Stomach smooth muscle (tissue), 2 donors: ENCODE data around the gene AFMID.

ENCODE experiments used
- H3K27ac ChIP-seq: one replicate; pipeline ENCODE4 v1.7.0; 2013; ENCODE audit warnings: mild to moderate bottlenecking, low read length, inconsistent platforms
- H3K27me3 ChIP-seq, 2 donors: one replicate each; pipeline ENCODE4 v1.7.0; 2013; ENCODE audit warnings: low read length in 2 of 2; ENCODE audit not compliant: insufficient read depth in 2 of 2, control insufficient read depth in 1 of 2
- H3K36me3 ChIP-seq, 2 donors: one replicate each; pipeline ENCODE4 v1.7.0; 2013; ENCODE audit warnings: low read length in 2 of 2; ENCODE audit not compliant: control insufficient read depth in 2 of 2, insufficient read depth in 2 of 2
- H3K4me1 ChIP-seq: one replicate; pipeline ENCODE4 v1.7.0; 2013; ENCODE audit warnings: low read length; ENCODE audit not compliant: control insufficient read depth, insufficient read depth
- H3K4me3 ChIP-seq, 2 donors: one replicate each; pipeline ENCODE4 v1.7.0; 2013; ENCODE audit warnings: low read length in 2 of 2
- H3K9ac ChIP-seq, 2 donors: one replicate each; pipeline ENCODE4 v1.7.0; 2013; ENCODE audit warnings: low read length in 2 of 2, mild to moderate bottlenecking in 1 of 2
- H3K9me3 ChIP-seq, 2 donors: one replicate each; pipeline ENCODE4 v1.7.0; 2013; ENCODE audit warnings: low read length in 2 of 2; ENCODE audit not compliant: control insufficient read depth in 2 of 2
- donor health status: healthy.
- donor health status: Pancreatic carcinoma.

AFMID gene

DNA sequence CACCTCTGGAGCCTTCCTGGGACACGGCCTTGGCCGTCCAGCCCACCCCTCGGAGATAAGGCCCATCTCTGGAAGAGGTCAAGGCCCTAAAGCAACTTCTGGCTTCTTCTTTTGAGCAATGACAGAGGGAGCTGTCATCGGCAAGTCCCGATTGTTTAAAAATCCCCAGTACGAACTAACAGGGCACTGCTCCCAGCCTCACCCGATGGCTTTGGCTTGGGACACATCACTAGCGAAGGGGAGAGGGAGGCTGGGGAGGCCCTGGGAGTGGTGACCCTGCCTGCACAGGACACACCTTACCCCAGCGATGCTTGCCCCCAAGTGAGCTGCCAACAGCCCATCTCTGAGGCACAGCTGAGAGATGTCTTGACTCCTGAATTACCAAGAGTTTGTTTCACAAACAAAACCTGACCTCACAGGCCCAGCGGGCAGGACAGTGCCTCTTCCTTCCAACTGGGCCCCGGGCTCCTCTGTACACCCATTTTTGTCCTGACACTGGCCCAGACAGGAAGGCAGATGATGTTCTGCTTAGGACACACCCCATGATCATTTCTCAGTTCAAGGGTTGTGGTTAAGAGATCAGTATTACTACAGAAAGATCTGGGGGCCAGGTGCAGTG lies 14.0 kb upstream of the AFMID start:
- Histone ChIP-seq H3K27me3 (no peaks in the 10 kb centered on the region), H3K27ac (peak overlapping the region; percentile 77), H3K4me3 (peak overlapping the region in 1 of 2 donors; percentile 40), H3K36me3 (peaks cover 0 to 2% of the 10 kb centered on the region in 2 donors), H3K9me3 (no peaks in the 10 kb centered on the region), H3K4me1 (peaks cover 77% of the 10 kb centered on the region), H3K9ac (no peak overlapping the region)

DNA sequence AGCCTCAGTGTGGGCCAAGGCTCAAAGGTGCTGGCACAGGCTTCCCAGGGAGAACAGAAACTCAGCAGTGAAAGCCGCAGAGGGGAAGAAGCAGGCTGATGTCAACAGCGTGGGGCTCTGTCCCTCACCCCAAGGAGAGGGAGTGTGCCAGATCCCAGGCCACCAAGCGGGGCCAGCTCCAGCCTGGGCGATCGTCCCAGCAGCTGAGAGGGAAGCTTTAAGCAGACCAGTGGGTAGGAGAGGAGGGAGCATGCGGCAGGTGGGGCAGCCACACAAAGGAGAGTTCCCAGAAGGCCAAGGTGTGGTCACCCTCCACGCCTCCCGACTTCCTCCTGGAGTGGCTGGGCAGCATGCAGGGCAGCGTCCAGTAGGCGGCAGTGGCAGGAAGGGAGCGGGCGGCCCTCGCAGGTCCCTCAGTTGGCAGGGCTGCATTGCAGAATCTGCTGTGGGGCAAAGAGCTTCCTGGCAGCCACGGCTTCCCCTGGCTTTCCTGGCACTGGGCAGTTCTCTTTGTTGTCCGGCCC lies 12.8 kb upstream of the AFMID start:
- peak overlapping the region; percentile 77 for H3K27ac ChIP-seq
- H3K36me3 ChIP-seq, result peaks cover 0 to 2% of the 10 kb centered on the region in 2 donors
- peaks cover 86% of the 10 kb centered on the region for H3K4me1 ChIP-seq
- H3K4me3 ChIP-seq, result peak overlapping the region in 1 of 2 donors; percentile 29
- H3K9ac ChIP-seq, result peak overlapping the region in 1 of 2 donors; percentile 42
- H3K27me3 ChIP-seq, result no peaks in the 10 kb centered on the region
- H3K9me3 ChIP-seq, result no peaks in the 10 kb centered on the region

DNA sequence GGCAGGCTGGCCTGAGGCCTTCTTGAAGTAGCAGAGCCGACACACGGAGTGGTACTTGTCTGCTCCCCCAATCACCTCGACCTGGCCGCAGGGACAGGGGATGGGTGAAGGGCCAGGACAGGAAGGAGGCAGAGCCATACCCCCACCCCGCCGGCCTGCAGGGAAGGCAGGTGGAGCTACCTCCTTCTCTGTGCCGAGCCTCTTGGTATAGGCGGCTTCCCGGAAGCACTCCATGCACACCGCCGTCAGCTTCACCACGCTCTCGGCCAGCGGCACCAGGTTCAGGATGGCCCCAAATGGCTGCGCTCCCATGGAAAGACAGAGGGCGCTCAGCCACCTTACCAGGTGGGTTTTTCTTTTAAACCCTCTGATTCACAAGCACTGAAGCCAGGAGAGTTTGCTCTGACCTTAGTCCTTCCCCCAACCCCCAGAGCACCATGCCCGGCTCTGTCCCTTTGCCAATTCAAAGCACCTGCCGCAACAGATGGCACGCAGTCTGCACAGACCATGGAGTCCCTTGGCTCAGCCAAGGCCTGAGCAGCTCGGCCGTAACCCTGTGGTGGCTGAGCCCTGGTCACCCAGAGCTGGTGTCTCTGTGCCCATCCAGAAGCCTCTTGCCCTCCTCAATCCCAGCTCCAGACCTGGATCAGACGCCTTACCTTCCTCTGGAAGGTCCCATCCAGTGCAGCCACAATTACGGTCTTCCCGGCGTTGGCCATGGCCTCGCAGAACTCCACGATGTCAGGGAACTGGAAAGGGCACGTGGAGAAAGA lies 12.1 kb upstream of the AFMID start:
- Histone ChIP-seq H3K9ac (no peak overlapping the region), H3K4me1 (peaks cover 85% of the 10 kb centered on the region), H3K9me3 (no peaks in the 10 kb centered on the region), H3K27ac (peak overlapping the region; percentile 77), H3K27me3 (no peaks in the 10 kb centered on the region), H3K36me3 (peaks cover 0 to 2% of the 10 kb centered on the region in 2 donors), H3K4me3 (no peak overlapping the region)

DNA sequence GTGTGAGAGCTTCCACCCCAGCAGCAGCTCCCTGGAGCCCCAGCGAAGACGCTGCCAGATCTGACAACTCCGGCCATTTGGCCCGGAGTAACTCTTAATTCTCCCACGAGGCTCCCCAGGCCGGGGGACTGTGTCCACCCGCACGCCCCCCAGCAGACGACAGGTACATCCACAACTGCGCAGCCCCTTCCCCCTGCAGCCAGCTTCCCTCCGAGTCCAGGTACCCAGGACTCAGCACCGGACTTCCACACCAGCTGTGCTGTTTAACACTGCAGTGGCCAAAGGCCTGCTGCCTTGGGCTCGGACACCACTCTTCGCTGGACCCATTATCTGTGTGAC lies 11.6 kb upstream of the AFMID start:
- Histone ChIP-seq H3K9ac (no peak overlapping the region), H3K36me3 (peaks cover 0 to 2% of the 10 kb centered on the region in 2 donors), H3K9me3 (no peaks in the 10 kb centered on the region), H3K4me1 (peaks cover 87% of the 10 kb centered on the region), H3K27ac (peak overlapping the region; percentile 77), H3K4me3 (no peak overlapping the region), H3K27me3 (no peaks in the 10 kb centered on the region)

DNA sequence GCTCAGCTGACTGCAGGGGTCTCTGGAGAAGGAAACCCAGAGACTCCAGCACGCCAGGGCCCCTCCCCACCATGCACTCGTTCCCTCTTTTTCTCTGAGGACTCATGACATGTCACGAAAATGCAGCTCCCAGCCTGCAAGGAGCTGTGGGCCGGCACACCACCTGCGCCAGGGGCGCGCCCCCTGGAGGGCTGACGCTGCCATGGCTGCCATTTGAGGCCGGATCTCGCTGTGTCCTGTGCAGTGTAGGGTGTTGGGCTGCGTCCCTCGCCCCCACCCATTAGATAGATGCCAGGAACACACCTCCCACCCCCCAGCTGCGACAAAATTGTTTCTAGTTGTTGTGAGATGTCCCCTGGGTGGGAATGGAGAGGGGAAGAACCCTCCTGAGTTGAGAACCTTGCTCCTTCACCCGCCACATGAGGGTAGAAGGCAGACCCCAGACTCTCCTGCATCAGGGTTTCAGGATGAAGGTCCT lies 10.6 kb upstream of the AFMID start:
- peak overlapping the region; percentile 77 for H3K27ac ChIP-seq
- H3K4me3 ChIP-seq, result peak overlapping the region in 1 of 2 donors; percentile 8
- H3K9ac ChIP-seq, result peak overlapping the region in 1 of 2 donors; percentile 2
- no peaks in the 10 kb centered on the region for H3K27me3 ChIP-seq
- no peaks in the 10 kb centered on the region for H3K36me3 ChIP-seq
- H3K4me1 ChIP-seq, result peaks cover 84% of the 10 kb centered on the region
- H3K9me3 ChIP-seq, result no peaks in the 10 kb centered on the region

DNA sequence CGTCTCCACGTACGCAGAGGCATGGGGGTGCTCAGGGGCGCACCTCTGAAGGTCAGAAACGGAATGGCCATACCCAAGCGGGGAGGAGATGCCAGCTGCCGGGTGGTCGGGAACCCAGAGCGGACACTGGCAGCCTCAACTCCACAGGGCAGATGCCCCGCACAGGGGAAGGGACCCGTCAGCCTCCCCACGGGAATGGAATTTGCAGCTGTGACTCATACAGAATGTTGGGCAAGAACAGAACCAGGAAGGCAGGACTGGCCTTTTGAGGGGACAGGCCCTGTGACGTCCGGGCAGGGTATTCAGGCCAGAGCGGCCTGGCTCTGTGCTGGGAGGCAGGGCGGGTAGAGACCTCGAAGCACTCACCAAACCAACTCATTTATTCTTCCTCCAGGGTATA lies 7.8 kb upstream of the AFMID start:
- Histone ChIP-seq H3K9ac (peak overlapping the region in 1 of 2 donors; percentile 37), H3K36me3 (no peaks in the 10 kb centered on the region), H3K4me3 (peak overlapping the region in 1 of 2 donors; percentile 8), H3K27ac (peak overlapping the region; percentile 77), H3K9me3 (no peaks in the 10 kb centered on the region), H3K4me1 (peaks cover 73% of the 10 kb centered on the region), H3K27me3 (no peaks in the 10 kb centered on the region)

DNA sequence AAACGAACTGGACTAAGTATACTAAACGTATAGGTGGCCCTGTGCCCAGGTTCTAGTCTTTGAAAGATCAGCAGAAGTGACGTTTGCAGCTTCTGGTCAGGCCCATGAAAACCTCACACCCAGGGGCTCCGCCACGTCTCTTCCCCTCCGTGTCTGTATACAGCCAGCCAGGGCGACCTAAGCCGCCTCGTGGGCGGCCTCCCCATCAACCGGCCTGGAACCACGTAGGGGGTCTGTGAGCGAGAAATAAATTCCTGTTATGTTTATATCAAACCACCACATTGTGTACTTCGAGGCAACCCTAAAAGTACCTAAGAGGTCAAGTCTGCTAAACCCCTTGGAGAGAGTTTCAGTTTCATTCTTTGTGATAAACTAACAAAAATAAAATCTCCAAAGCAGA lies 7.1 kb upstream of the AFMID start:
- Histone ChIP-seq H3K27me3 (no peaks in the 10 kb centered on the region), H3K4me1 (peaks cover 73% of the 10 kb centered on the region), H3K4me3 (peak overlapping the region in 1 of 2 donors; percentile 9), H3K9me3 (no peaks in the 10 kb centered on the region), H3K27ac (peak overlapping the region; percentile 77), H3K36me3 (no peaks in the 10 kb centered on the region), H3K9ac (peak overlapping the region; percentile 5 to 37)

DNA sequence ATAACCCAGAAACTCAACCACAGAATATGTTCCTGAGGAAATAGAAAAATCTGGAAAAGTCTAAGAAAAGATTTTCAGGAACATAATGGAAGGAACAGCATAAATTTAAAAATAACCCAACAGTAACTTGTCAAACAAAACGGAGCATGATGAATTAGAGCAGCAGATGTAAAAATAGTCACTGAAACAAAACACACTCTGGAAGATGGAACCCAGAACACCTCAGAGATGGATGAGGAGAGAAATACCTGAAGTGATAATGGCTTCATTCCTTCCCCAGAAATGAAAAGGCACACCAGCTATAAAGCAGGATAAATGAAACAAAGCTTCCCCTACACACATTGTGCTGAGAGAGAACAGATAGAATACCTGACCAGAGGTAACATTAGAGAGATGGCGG lies 6.7 kb upstream of the AFMID start:
- Histone ChIP-seq H3K27ac (peak overlapping the region; percentile 77), H3K4me3 (peak overlapping the region in 1 of 2 donors; percentile 0), H3K36me3 (no peaks in the 10 kb centered on the region), H3K4me1 (peaks cover 73% of the 10 kb centered on the region), H3K9me3 (no peaks in the 10 kb centered on the region), H3K27me3 (no peaks in the 10 kb centered on the region), H3K9ac (peak overlapping the region in 1 of 2 donors; percentile 5)

DNA sequence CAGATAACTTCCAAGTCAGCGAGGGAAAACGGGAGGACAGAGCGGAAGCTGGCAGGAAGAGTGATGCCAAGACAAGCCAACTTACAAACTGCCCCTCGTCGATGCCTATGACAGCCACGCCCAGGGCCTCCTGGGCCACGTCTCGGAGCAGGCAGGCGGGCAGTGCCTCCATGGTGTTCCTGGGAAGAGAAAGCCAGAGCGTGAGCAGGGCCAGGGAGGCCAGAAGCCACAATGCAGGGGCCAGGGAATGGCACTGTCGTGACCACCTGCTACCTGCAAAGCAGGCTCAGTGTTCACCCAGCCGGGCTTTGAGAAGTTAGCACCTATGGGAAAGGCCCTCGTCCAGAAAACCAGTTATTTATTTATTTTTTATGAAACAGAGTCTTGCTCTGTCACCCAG lies 4.7 kb upstream of the AFMID start:
- no peaks in the 10 kb centered on the region for H3K27me3 ChIP-seq
- H3K4me1 ChIP-seq, result peaks cover 67% of the 10 kb centered on the region
- no peaks in the 10 kb centered on the region for H3K36me3 ChIP-seq
- no peak overlapping the region for H3K4me3 ChIP-seq
- H3K9me3 ChIP-seq, result no peaks in the 10 kb centered on the region
- no peak overlapping the region for H3K9ac ChIP-seq
- H3K27ac ChIP-seq, result no peak overlapping the region

DNA sequence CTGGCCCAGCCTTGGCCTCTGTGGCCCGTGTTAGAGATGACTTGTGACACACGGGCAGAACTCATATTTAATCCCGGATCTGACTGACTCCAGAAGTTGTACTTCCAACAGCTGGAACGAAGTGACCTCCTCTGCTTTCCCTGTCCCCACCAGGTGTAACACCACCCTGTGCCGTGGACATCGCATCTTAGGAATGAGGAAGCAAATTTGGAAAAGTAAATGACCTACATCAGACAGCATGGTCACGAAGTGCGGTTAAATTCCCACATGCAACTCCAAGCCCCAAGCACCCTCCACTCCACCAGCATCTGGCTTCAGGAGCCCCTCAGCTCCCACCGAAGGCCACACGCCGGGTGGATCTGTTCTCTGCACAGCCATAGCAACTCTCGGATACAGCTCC lies 3.2 kb upstream of the AFMID start:
- Histone ChIP-seq H3K4me3 (peak overlapping the region in 1 of 2 donors; percentile 60), H3K9ac (no peak overlapping the region), H3K36me3 (no peaks in the 10 kb centered on the region), H3K9me3 (no peaks in the 10 kb centered on the region), H3K27me3 (no peaks in the 10 kb centered on the region), H3K27ac (peak overlapping the region; percentile 58), H3K4me1 (peaks cover 64% of the 10 kb centered on the region)
